ENCODE results near the gene RASL10A. TPM values are rescaled to one million over a fixed set of nuclear protein-coding genes. Genes with fewer than 3 reads are reported as not detected.
A peak's percentile ranks its signal among the peaks of the same experiment; 100 is the strongest.

RASL10A gene
- polyA plus RNA-seq, 10 donors = 1.2 to 3.1 (median 2.3) TPM

GRCh38 chr22:29339381-29340235, 24.1 kb upstream of the RASL10A start:
- DNase-seq = no peak

GRCh38 chr22:29338398-29338797, 22.9 kb upstream of the RASL10A start:
- DNase-seq = no peak

GRCh38 chr22:29337631-29338284, 22.3 kb upstream of the RASL10A start:
- no peak for DNase-seq

- DNase-seq = no peak
Observed at GRCh38 chr22:29336751-29337490, 21.4 kb upstream of the RASL10A start.

- DNase-seq = no peak
Observed at GRCh38 chr22:29335656-29336055, 20.2 kb upstream of the RASL10A start.

GRCh38 chr22:29334696-29335344, 19.3 kb upstream of the RASL10A start:
- DNase-seq = no peak

GRCh38 chr22:29334148-29334547, 18.7 kb upstream of the RASL10A start:
- DNase-seq = no peak

GRCh38 chr22:29332886-29333496, 17.5 kb upstream of the RASL10A start:
- no peak for DNase-seq

- no peak for DNase-seq
Observed at GRCh38 chr22:29331658-29332300, 16.3 kb upstream of the RASL10A start.

GRCh38 chr22:29331213-29331612, 15.7 kb upstream of the RASL10A start:
- DNase-seq = no peak

- DNase-seq = peak in 1 of 3 donors; percentile 67
Observed at GRCh38 chr22:29330753-29331152, 15.3 kb upstream of the RASL10A start.

- DNase-seq = no peak
Observed at GRCh38 chr22:29330291-29330690, 14.8 kb upstream of the RASL10A start.

GRCh38 chr22:29329581-29329980, 14.1 kb upstream of the RASL10A start:
- no peak for DNase-seq

- DNase-seq = peak; percentile 57 to 75 (median 72)
Observed at GRCh38 chr22:29328566-29329500, 13.3 kb upstream of the RASL10A start.

GRCh38 chr22:29328055-29328454, 12.6 kb upstream of the RASL10A start:
- DNase-seq = no peak

GRCh38 chr22:29327089-29327764, 11.7 kb upstream of the RASL10A start:
- no peak for DNase-seq

GRCh38 chr22:29326481-29326880, 11.0 kb upstream of the RASL10A start:
- no peak for DNase-seq

- DNase-seq = no peak
Observed at GRCh38 chr22:29325785-29326315, 10.4 kb upstream of the RASL10A start.

GRCh38 chr22:29325356-29325755, 9.9 kb upstream of the RASL10A start:
- no peak for DNase-seq

Data from muscle of back (tissue), 11 donors.